Testis (tissue), 3 donors: ENCODE measurements around the gene MRPS34. TPM values are rescaled to one million over a fixed set of nuclear protein-coding genes. Genes with fewer than 3 reads are reported as not detected.

ENCODE experiments used
- DNase-seq: peaks from one replicate; pipeline ENCODE4 v3.0.0-alpha.2; 2019
- H3K27ac ChIP-seq, 2 donors: fragments of 200-600 bp; sonication (generic); one replicate each; pipeline ENCODE4 v1.5.1; 2019
- H3K27me3 ChIP-seq: fragments of 200-600 bp; sonication (generic); one replicate; pipeline ENCODE4 v1.5.1; 2019
- H3K36me3 ChIP-seq: fragments of 200-600 bp; sonication (generic); one replicate; pipeline ENCODE4 v1.5.1; 2017; ENCODE audit warnings: low read depth; ENCODE audit errors: missing control alignments
- H3K4me1 ChIP-seq: fragments of 200-600 bp; sonication (generic); one replicate; pipeline ENCODE4 v1.5.1; 2019
- H3K4me3 ChIP-seq, 2 donors: fragments of 200-600 bp; sonication (generic); one replicate each; pipeline ENCODE4 v1.5.1; 2017 to 2019
- H3K9me3 ChIP-seq: fragments of 200-600 bp; sonication (generic); one replicate; pipeline ENCODE4 v1.5.1; 2017
- POLR2A ChIP-seq: fragments of 450-650 bp; IDR thresholded peaks from one replicate; pipeline ENCODE4 v1.6.1; 2017; ENCODE audit warnings: antibody characterized with exemption, mild to moderate bottlenecking, moderate library complexity
- WGBS, 2 donors: methylation state at CpG; one replicate each; pipeline ENCODE4 v1.1.5; 2018; 5-methylcytosine and 5-hydroxymethylcytosine counted together
- intact Hi-C: fragments of 100-400 bp; cut with DNase I; formaldehyde crosslinking; loops from one replicate; pipeline ENCODE4 v1.15.1; 2023; ENCODE audit warnings: low total_unique reads
- polyA plus RNA-seq: library from polyadenylated mRNA; stranded (reverse); fragments of 350-450 nt; fragmentation: Illumina TruSeq; extraction: RNeasy Lipid Tissue Mini Kit (QIAGEN cat#74804); gene quantifications from one replicate; pipeline ENCODE4 v1.2.3, GENCODE V29; 2014; ENCODE audit warnings: low read depth, low replicate concordance; ENCODE audit not compliant: insufficient read depth
- total RNA-seq, 2 donors: library from RNA; depleted of rRNA; stranded (reverse); fragments of >200 nt; gene quantifications; one replicate each; pipeline ENCODE4 v1.2.3, GENCODE V29; 2016
- TF ChIP-seq, protein P1 (sequence below), 3 experiments: fragments of 450-650 bp in 2 of 3; fragments of 200-600 bp in 1 of 3; sonication (generic) in 1 of 3; IDR thresholded peaks; one replicate each; pipeline ENCODE4 v1.5.1; 2016 to 2019; ENCODE audit warnings: antibody characterized with exemption in 3 of 3, mild to moderate bottlenecking in 2 of 3, moderate library complexity in 1 of 3

MRPS34 gene
- total and polyA plus RNA-seq, 3 donors from 2014 or later, result 49.2 to 81.6 (median 66.5) TPM

DNA sequence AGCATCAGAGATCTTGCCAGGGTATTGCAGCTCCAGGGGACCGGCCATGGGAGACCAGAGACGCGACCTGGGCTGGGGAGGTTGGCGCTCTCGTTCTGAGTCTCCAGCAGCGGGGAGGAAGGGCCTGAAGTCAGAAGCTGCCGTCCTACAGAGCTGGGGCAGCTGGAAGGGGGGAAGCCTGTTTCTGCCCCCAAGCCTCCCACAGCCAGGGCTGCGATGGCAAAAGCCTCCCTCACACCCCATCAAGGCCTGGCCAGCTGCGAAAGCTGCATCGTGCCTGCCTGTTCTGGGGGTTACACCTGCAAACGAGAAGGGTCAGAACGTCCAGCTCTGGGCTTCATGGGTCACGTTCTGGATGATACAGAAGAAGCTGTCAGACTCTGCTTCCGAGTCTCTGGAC is 40.9 kb downstream of the MRPS34 start:
- WGBS, 2 donors, result 81% methylated on average over 9 to 14 of the region's 14 CpGs
- no peak for TF ChIP-seq POLR2A
- TF ChIP-seq, protein P1, sequence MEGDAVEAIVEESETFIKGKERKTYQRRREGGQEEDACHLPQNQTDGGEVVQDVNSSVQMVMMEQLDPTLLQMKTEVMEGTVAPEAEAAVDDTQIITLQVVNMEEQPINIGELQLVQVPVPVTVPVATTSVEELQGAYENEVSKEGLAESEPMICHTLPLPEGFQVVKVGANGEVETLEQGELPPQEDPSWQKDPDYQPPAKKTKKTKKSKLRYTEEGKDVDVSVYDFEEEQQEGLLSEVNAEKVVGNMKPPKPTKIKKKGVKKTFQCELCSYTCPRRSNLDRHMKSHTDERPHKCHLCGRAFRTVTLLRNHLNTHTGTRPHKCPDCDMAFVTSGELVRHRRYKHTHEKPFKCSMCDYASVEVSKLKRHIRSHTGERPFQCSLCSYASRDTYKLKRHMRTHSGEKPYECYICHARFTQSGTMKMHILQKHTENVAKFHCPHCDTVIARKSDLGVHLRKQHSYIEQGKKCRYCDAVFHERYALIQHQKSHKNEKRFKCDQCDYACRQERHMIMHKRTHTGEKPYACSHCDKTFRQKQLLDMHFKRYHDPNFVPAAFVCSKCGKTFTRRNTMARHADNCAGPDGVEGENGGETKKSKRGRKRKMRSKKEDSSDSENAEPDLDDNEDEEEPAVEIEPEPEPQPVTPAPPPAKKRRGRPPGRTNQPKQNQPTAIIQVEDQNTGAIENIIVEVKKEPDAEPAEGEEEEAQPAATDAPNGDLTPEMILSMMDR (IDR thresholded peaks at IDR 0.05), result no peak
- H3K9me3 ChIP-seq, result no peaks in the 10 kb centered on the region
- no peak overlapping the region for H3K4me3 ChIP-seq
- intact Hi-C loops, result no loop called here
- H3K27ac ChIP-seq, result no peak overlapping the region
- H3K27me3 ChIP-seq, result no peaks in the 10 kb centered on the region
- H3K4me1 ChIP-seq, result no peaks in the 10 kb centered on the region
- no peaks in the 10 kb centered on the region for H3K36me3 ChIP-seq
- no peak for DNase-seq

DNA sequence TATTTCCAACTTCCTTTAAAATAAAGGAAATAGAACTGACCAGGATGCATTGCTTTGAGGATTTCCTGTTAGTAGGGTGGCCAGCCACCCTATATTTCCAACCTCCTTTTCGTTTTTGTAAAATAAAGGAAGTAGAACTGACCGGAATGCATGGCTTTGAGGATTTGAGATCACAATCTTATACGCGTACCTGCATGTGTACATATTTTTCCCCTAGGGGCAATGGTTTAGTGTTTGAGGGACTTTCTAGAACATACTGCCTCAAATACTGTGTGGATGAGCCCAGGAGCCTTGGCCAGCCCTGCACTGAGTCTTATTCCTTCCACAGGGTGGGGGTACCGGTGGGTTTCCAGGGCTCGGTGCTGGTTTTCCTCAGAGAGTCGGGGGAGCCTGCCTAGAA is 41.3 kb downstream of the MRPS34 start:
- Histone ChIP-seq H3K4me3 (no peak overlapping the region), H3K36me3 (no peaks in the 10 kb centered on the region), H3K4me1 (no peaks in the 10 kb centered on the region), H3K27me3 (no peaks in the 10 kb centered on the region), H3K9me3 (no peaks in the 10 kb centered on the region), H3K27ac (no peak overlapping the region)
- TF ChIP-seq POLR2A, result no peak
- TF ChIP-seq, protein P1 (IDR thresholded peaks at IDR 0.05), result no peak
- intact Hi-C loops, result no loop called here
- 79 to 88% methylated on average over 6 to 7 of the region's 7 CpGs for WGBS, 2 donors
- DNase-seq, result no peak

DNA sequence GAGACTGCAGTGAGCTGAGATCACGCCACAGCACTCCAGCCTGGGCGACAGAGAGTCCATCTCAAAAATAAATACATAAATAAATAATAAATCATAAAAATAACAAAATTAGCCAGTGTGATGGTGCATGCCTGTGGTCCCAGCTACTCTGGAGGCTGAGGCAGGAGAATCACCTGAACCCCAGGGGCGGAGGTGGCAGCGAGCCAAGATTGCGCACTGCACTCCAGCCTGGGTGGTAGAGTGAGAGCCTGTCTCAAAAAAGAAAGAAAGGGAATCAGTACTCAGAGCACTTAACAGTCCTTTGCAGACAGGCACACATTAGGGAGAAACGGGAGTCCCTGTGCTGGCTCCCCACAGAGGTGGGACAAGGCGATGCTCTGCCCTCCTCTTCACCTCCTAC is 41.9 kb downstream of the MRPS34 start:
- TF ChIP-seq, protein P1 (IDR thresholded peaks at IDR 0.05), result no peak
- TF ChIP-seq POLR2A, result no peak
- no peaks in the 10 kb centered on the region for H3K9me3 ChIP-seq
- H3K36me3 ChIP-seq, result no peaks in the 10 kb centered on the region
- no peak overlapping the region for H3K27ac ChIP-seq
- H3K27me3 ChIP-seq, result no peaks in the 10 kb centered on the region
- H3K4me1 ChIP-seq, result no peaks in the 10 kb centered on the region
- 93 to 95% methylated on average over 7 of the region's 7 CpGs for WGBS, 2 donors
- intact Hi-C loops, result no loop called here
- no peak for DNase-seq
- no peak overlapping the region for H3K4me3 ChIP-seq

DNA sequence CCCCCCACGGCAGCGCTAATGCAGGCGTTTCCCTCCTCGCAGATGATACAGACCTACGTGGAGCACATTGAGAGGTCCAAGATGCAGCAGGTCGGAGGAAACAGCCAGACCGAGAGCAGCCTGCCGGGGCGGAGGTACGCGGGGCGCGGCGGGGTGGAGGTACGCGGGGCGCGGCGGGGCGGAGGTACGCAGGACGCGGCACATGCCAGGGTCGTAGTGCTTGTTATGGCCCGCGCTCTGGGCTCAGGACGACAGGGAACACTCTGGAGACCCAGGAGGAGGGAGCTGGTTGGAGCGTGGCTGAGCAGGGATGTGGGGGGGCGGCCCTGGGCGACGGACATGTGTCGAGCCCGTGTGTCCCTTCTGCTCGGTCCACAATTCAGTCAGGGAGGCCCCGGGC is 43.5 kb downstream of the MRPS34 start:
- Histone ChIP-seq H3K9me3 (no peaks in the 10 kb centered on the region), H3K27ac (no peak overlapping the region), H3K36me3 (no peaks in the 10 kb centered on the region), H3K27me3 (no peaks in the 10 kb centered on the region), H3K4me1 (no peaks in the 10 kb centered on the region), H3K4me3 (no peak overlapping the region)
- DNase-seq, result no peak
- TF ChIP-seq POLR2A, result no peak
- TF ChIP-seq, protein P1 (IDR thresholded peaks at IDR 0.05), result no peak
- WGBS, 2 donors, result 67 to 84% methylated on average over 24 to 35 of the region's 35 CpGs
- intact Hi-C loops, result no loop called here

DNA sequence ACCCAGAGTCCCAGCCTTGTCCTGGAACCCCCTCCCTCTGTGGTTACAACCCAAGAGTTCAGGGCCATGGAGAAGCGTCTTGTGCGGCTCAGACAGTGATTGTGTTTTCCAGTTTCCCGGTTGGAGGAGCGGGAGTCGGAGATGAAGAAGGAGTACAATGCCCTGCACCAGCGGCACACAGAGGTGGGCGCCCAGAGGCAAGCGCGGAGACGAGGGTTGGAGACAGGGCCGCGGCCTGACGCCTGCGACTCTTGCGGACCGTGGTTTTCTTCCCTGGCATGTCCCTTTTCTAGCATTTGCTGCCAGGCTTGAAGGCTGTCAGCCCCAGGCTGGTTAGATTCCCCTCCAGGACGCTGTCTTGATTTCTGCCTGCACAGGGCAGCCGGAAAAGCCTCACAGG is 43.9 kb downstream of the MRPS34 start:
- H3K4me1 ChIP-seq, result no peaks in the 10 kb centered on the region
- no peaks in the 10 kb centered on the region for H3K9me3 ChIP-seq
- TF ChIP-seq, protein P1 (IDR thresholded peaks at IDR 0.05), result no peak
- TF ChIP-seq POLR2A, result no peak
- H3K27me3 ChIP-seq, result no peaks in the 10 kb centered on the region
- H3K36me3 ChIP-seq, result no peaks in the 10 kb centered on the region
- WGBS, 2 donors, result 36 to 66% methylated on average over 16 to 18 of the region's 18 CpGs
- DNase-seq, result no peak
- H3K4me3 ChIP-seq, result no peak overlapping the region
- intact Hi-C loops, result no loop called here
- H3K27ac ChIP-seq, result no peak overlapping the region
